Measurements from ENCODE around the gene COL9A1. TPM values are rescaled to one million over a fixed set of nuclear protein-coding genes. Genes with fewer than 3 reads are reported as not detected.
"Not testable (repeated sequence)": the region's sequence is repeated elsewhere in the genome, so short reads cannot be mapped to it uniquely, and the experiment has no call there.

The COL9A1 gene
- not detected in 2 replicates for total RNA-seq

DNA sequence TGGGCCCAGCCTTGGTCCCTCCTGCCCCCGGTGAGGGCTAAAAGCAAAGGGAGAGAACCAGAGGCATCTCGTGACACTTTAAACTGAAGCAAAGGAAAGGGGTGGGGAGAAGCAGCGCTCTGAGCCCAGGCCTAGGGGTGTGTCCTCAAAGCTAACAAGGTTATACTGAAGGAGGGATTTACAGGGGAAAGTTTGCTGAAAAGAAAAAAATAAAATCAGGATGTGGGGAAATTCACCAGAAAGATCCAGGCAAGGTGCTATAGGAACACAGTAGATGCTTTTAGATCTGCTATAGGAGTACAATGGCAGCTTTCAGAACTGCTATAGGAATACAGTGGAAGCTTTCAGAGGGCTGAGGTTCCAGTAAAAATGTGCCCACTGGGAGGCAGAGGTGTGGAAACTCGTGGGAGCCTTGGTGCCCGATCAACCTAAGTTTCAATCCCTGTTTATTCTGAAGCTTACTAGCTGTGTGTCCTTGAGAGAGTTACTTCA, at the start of gene COL9A1:
Gene COL9A1 (minus strand): TSS at position 51 of the 492 bp plus-strand sequence. CDS start 160 bp downstream, outside the sequence.
- no peak for DNase-seq (ENCODE audit: low read depth)
- no peak for FAIRE-seq
- no peak within 1 kb of the TSS for H3K4me3 ChIP-seq (ENCODE audit: low read depth, low read length)
- H3K27me3 ChIP-seq (ENCODE audit: control insufficient read depth, insufficient read depth, low read length), result peaks cover 6% of the 10 kb centered on the region
- no peaks in the 10 kb centered on the region for H3K36me3 ChIP-seq (ENCODE audit: control insufficient read depth, insufficient read depth, low read length)
- TF ChIP-seq, protein P1, sequence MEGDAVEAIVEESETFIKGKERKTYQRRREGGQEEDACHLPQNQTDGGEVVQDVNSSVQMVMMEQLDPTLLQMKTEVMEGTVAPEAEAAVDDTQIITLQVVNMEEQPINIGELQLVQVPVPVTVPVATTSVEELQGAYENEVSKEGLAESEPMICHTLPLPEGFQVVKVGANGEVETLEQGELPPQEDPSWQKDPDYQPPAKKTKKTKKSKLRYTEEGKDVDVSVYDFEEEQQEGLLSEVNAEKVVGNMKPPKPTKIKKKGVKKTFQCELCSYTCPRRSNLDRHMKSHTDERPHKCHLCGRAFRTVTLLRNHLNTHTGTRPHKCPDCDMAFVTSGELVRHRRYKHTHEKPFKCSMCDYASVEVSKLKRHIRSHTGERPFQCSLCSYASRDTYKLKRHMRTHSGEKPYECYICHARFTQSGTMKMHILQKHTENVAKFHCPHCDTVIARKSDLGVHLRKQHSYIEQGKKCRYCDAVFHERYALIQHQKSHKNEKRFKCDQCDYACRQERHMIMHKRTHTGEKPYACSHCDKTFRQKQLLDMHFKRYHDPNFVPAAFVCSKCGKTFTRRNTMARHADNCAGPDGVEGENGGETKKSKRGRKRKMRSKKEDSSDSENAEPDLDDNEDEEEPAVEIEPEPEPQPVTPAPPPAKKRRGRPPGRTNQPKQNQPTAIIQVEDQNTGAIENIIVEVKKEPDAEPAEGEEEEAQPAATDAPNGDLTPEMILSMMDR (IDR thresholded peaks at IDR 0.05; ENCODE audit: insufficient read depth, low read length, severe bottlenecking), result no peak

DNA sequence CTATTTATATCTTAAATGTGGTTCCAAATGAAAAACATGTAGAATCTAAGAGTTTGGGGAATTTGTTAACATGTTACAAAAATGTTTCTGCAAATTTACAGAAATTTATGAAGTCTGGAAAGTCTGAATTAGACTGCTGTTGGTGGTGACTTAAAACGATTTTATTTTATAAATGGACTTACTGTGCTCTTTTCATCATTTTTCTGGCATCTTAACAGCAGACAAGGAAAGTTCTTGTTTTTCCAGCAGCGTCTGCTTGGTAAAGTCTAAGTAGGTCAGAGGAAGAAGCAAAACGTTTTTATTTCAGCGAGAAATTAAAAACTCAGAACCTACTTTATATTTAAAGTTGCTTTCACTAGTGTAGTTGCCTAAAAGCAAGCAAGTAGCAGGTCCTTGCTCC, 48.6 kb upstream of the COL9A1 start:
- Histone ChIP-seq H3K36me3 (ENCODE audit: control insufficient read depth, insufficient read depth, low read length) (no peaks in the 10 kb centered on the region), H3K4me3 (ENCODE audit: low read depth, low read length) (no peak overlapping the region), H3K27me3 (ENCODE audit: control insufficient read depth, insufficient read depth, low read length) (peaks cover 15% of the 10 kb centered on the region)
- TF ChIP-seq, protein P1 (IDR thresholded peaks at IDR 0.05; ENCODE audit: insufficient read depth, low read length, severe bottlenecking), result no peak
- FAIRE-seq (no peak), DNase-seq (ENCODE audit: low read depth) (no peak)

DNA sequence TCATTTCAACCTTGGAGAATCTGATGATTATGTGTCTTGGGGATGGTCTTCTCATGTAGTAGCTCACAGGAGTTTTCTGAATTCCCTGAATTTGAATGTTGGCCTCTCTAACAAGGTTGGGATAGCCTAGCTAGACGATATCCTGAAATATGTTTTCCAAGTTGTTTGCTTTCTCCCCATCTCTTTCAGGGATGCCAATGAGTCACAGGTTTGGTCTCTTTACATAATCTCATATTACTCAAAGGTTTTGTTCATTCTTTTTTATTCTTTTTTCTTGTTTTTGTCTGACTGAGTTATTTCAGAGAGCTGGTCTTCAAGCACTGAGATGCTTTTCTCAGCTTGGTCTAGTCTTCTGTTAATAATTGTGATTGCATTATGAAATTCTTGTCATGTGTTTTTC, 42.7 kb upstream of the COL9A1 start:
- Histone ChIP-seq H3K36me3 (ENCODE audit: control insufficient read depth, insufficient read depth, low read length) (no peaks in the 10 kb centered on the region), H3K4me3 (ENCODE audit: low read depth, low read length) (no peak overlapping the region), H3K27me3 (ENCODE audit: control insufficient read depth, insufficient read depth, low read length) (peaks cover 12% of the 10 kb centered on the region)
- FAIRE-seq (no peak), DNase-seq (ENCODE audit: low read depth) (peak; percentile 54)
- TF ChIP-seq, protein P1 (IDR thresholded peaks at IDR 0.05; ENCODE audit: insufficient read depth, low read length, severe bottlenecking), result no peak

DNA sequence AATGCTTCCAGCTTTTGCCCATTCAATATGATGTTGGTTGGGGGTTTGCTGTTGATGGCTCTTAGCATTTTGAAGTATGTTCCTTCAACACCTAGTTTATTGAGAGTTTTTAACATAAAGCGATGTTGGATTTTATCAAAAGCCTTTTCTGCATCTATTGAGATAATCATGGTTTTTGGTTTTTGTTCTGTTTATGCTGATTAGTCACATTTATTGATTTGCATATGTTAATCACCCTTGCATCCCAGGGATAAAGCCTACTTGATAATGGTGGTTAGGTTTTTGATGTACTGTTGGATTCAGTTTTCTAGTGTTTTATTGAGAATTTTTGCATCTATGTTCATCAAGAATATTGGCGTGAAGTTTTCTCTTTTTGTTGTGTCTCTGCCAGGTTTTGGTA, 40.4 kb upstream of the COL9A1 start:
- no peak overlapping the region for H3K4me3 ChIP-seq (ENCODE audit: low read depth, low read length)
- H3K27me3 ChIP-seq (ENCODE audit: control insufficient read depth, insufficient read depth, low read length), result peaks cover 12% of the 10 kb centered on the region
- no peak for DNase-seq (ENCODE audit: low read depth)
- no peaks in the 10 kb centered on the region for H3K36me3 ChIP-seq (ENCODE audit: control insufficient read depth, insufficient read depth, low read length)
- FAIRE-seq, result no peak
- TF ChIP-seq, protein P1 (IDR thresholded peaks at IDR 0.05; ENCODE audit: insufficient read depth, low read length, severe bottlenecking), result no peak

DNA sequence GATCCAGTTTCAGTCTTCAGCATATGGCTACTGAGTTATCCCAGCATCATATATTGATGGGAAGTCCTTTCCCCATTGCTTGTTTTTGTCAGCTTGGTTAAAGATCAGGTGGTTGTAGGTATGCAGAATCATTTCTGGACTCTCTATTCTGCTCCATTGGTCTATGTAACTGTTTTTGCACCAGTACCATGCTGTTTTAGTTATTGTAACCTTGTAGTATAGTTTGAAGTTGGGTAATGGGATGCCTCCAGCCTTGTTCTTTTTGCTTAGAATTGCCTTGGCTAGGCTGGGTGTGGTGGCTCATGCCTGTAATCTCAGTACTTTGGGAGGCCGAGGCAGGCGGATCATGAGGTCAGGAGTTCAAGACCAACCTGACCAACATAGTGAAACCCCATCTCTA, 36.9 kb upstream of the COL9A1 start:
- H3K27me3 ChIP-seq (ENCODE audit: control insufficient read depth, insufficient read depth, low read length); FAIRE-seq: not testable (repeated sequence)

DNA sequence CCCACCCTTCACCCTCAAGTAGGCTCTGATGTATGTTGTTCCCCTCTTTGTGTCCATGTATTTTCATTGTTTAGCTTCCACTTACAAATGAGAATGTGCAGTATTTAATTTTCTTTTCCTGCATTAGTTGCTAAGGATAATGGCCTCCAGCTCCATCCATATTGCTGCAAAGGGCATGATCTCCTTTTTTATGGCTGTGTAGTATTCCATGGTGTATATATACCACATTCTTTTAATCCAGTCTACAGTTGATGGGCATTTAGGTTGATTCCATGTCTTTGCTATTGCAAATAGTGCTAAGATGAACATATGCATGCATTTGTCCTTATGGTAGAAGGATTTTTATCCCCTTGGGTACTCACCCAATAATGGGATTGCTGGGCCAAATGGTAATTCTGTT, 35.9 kb upstream of the COL9A1 start:
- peaks cover 5% of the 10 kb centered on the region for H3K27me3 ChIP-seq (ENCODE audit: control insufficient read depth, insufficient read depth, low read length)
- no peaks in the 10 kb centered on the region for H3K36me3 ChIP-seq (ENCODE audit: control insufficient read depth, insufficient read depth, low read length)
- DNase-seq (ENCODE audit: low read depth) (no peak), FAIRE-seq (no peak)
- TF ChIP-seq, protein P1 (IDR thresholded peaks at IDR 0.05; ENCODE audit: insufficient read depth, low read length, severe bottlenecking), result no peak
- H3K4me3 ChIP-seq (ENCODE audit: low read depth, low read length), result no peak overlapping the region

More for the DNA sequence above, 36.9 kb upstream of the COL9A1 start:
- not testable (repeated sequence) for H3K4me3 ChIP-seq (ENCODE audit: low read depth, low read length); DNase-seq (ENCODE audit: low read depth); H3K36me3 ChIP-seq (ENCODE audit: control insufficient read depth, insufficient read depth, low read length)

All from bronchial epithelial cell (primary cell).